GM19025 (cell line): Measurements from ENCODE around the gene FCAR.
"Not testable (repeated sequence)": the region's sequence is repeated elsewhere in the genome, so short reads cannot be mapped to it uniquely, and the experiment has no call there.

ENCODE experiments used
- ATAC-seq: cut with Tn5 transposase; IDR thresholded peaks from one replicate; pipeline ENCODE4 v1.9.1; 2021; ENCODE audit warnings: mild to moderate bottlenecking, low read depth, moderate library complexity; ENCODE audit not compliant: unreplicated experiment

The FCAR gene

DNA sequence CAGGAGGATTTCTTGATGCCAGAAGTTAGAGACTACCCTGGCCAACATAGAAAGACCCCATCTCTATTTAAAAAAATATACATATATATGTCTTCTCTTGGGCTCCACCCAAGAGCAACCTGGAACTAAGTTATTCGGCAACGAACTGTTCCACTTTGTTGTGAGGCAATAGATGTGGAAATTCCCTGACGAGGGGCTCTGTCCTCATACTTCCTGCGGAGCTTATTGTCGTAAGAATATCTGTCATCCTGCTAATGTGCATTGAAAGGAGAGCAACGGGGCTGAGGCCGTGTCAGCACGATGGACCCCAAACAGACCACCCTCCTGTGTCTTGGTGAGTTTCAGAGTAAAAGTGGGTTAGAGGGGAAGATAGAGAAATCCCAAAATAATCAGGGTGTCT, at the start of gene FCAR:
TSS of gene FCAR (plus strand) at position 246 of the 400 bp plus-strand sequence. CDS start at position 301, 55 bp downstream.
- ATAC-seq = no peak

DNA sequence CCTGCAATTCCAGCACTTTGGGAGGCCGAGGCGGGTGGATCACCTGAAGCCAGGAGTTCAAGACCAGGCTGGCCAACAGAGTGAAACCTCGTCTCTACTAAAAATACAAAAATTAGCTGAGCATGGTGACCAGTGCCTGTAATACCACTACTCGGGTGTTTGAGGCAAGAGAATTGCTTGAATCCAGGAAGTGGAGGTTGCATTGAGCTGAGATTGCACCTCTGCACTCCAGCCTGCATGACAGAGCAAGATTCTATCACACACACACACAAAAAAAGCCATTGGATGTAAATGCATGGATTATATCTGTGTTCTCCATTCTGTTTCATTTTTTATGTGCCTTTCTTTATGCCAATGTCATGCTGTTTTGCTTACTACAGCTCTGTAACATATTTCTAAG, 49.6 kb upstream of the FCAR start:
- not testable (repeated sequence) for ATAC-seq

DNA sequence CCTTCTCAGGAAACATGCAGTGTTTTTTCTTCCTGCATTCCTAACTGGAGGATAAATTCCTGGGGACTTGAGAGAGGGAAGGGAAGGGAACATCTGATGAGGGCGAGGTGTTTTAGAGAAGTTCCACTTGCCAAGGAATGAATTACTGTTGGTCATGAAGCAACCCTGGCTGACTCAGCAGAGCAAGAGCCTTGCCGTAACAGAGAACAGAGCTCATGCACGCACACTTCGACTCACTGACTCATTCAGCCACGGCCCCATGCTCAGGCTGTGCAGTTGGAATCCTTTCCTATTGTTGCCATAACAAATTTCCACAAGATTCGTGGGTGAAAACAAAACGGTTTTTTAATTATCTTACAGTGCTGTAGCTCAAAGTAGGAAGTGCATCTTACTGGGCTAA, 48.7 kb upstream of the FCAR start:
- ATAC-seq = not testable (repeated sequence)

DNA sequence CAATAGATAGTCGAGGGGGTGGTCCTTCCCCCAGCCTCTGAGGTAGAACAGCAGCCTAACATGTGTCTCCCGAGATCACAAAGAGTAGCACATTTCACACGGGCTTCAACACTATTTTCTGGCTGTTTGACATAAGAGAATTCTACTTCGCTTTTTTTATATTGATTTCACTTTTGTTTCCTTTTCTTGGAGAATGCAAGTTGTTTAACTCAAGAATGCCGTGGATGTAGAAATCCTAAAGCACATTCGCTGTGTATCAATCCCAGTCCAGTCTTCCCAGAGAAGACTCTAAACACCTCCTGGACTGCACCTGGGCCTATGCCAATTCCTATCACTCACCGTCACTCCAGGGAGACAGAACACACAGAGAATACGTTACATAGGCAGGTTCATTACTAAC, 46.0 kb upstream of the FCAR start:
- ATAC-seq = not testable (repeated sequence)

DNA sequence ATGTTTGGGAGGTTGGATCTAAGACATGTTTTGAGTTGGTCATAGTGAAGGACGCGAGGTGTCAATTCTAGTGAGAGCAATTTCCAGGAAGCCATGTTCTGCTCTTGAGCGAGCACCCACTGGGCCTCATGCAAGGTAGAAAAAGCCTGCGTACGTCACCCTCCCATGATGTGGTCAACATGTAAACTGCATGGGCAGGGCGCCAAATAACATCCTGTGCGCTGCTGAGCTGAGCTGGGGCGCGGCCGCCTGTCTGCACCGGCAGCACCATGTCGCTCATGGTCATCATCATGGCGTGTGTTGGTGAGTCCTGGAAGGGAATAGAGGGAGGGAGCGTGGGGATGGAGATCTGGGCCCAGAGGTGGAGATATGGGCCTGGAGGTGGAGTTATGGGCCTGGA, 41.5 kb upstream of the FCAR start, which contains the start of gene KIR2DS4:
TSS of gene KIR2DS4 (plus strand) at position 181 of the 400 bp plus-strand sequence.
- not testable (repeated sequence) for ATAC-seq

DNA sequence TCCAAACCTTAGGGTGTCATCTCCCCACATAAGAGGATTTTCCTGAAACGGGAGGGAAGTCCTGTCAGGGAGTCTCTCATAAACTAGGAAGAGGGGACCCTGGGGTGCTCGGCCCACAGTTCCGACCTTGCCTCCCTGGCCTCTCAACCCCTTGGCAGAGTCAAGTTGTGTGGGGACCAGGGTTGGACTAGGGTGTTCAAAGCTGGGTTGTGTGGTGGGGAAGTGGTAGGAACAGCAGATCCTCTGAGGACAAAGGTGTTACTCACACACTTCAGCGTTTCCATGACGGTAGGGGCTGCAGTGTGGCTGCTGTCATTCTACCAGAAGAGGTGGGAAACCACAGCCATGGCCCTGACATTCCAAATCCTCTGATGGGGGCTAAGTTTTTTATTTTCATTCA, 38.9 kb upstream of the FCAR start:
- ATAC-seq = not testable (repeated sequence)

DNA sequence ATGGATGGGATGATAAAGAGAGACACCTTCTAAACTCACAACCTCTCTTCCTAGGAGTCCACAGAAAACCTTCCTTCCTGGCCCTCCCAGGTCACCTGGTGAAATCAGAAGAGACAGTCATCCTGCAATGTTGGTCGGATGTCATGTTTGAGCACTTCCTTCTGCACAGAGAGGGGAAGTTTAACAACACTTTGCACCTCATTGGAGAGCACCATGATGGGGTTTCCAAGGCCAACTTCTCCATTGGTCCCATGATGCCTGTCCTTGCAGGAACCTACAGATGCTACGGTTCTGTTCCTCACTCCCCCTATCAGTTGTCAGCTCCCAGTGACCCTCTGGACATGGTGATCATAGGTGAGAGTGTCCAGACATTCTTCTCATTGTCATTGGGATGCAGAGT, 36.5 kb upstream of the FCAR start:
- ATAC-seq = not testable (repeated sequence)

DNA sequence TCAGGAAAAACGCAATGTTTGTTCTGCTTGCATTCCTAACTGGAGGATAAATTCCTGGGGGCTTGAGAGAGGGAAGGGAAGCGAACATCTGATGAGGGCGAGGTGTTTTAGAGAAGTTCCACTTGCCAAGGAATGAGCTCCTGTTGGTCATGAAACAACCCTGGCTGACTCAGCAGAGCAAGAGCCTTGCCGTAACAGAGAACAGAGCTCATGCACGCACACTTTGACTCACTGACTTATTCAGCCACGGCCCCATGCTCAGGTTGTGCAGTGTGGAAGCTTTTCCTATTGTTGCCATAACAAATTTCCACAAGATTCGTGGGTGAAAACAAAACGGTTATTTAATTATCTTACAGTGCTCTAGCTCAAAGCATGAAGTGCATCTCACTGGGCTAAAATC, 30.9 kb upstream of the FCAR start:
- ATAC-seq = not testable (repeated sequence)

DNA sequence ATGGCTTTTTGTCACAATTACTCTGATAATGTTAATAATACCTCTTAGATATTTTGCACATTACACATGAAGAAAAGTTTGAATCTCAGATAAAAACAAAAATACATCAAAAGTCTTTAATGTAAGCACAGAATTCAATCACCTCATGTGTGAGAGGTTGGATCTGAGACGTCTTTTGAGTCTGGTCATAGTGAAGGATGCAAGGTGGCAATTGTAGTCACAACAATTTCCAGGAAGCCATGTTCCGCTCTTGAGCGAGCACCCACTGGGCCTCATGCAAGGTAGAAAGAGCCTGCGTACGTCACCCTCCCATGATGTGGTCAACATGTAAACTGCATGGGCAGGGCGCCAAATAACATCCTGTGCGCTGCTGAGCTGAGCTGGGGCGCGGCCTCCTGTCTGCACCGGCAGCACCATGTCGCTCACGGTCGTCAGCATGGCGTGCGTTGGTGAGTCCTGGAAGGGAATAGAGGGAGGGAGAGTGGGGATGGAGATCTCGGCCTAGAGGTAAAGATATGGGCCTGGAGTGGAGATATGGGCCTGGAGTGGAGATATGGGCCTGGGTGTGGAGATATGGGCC, 23.9 kb upstream of the FCAR start, which contains the start of gene KIR3DL2:
TSS of gene KIR3DL2 (plus strand) at position 383 of the 580 bp plus-strand sequence. CDS start at position 416, 33 bp downstream.
- ATAC-seq = not testable (repeated sequence)

DNA sequence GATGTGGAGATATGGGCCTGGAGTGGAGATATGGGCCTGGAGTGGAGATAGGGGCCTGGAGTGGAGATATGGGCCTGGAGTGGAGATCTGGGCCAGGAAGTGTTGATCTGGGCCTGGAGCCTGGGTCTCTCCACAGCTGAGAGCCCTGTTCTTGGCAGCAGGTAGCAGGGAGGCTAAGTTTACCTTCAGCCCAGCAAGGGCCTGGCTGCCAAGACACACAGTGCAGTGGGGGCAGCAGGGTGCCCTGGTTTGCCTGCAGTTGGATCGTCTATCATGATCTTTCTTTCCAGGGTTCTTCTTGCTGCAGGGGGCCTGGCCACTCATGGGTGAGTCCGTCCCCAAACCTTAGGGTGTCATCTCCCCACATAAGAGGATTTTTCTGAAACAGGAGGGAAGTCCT, 23.1 kb upstream of the FCAR start:
- no peak for ATAC-seq

DNA sequence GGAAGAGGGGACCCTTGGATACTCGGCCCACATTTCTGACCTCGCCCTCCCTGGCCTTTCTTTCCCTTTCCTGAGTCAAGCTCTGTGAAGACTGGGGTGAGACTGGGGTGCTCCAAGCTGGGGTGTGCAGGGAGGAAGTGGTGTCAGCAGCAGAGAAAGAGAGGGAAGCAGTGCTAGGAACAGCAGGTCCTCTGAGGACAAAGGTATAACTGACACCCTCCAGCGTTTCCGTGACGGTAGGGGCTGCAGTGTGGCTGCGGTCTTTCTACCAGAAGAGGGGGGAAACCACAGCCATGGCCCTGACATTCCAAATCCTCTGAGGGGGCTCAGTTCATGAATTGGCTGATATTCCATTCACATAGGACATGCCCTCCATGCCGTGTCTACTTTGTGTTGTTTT, 22.7 kb upstream of the FCAR start:
- ATAC-seq = no peak

DNA sequence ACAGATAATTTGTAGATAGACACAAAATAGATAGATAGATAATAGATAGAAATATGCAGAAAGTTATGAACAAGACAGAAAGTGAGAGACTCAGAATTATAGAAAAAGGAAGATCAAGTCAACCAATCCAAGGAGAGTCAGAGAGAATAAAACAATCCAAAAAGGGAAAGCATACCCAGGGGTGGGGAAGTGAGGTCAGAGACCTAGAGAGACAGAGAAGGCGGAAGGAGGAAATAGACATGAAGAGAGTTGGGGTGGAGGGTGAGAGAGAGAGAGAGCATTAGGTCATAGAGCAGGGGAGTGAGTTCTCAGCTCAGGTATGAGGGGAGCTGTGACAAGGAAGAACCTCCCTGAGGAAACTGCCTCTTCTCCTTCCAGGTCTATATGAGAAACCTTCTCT, 18.8 kb upstream of the FCAR start:
- ATAC-seq = not testable (repeated sequence)

DNA sequence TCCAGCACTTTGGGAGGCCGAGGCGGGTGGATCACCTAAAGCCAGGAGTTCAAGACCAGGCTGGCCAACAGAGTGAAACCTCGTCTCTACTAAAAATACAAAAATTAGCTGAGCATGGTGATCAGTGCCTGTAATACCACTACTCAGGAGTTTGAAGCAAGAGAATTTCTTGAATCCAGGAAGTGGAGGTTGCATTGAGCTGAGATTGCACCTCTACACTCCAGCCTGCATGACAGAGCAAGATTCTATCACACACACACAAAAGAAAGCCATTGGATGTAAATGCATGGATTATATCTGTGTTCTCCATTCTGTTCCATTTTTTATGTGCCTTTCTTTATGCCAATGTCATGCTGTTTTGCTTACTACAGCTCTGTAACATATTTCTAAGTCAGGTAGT, 15.6 kb upstream of the FCAR start:
- ATAC-seq = not testable (repeated sequence)

DNA sequence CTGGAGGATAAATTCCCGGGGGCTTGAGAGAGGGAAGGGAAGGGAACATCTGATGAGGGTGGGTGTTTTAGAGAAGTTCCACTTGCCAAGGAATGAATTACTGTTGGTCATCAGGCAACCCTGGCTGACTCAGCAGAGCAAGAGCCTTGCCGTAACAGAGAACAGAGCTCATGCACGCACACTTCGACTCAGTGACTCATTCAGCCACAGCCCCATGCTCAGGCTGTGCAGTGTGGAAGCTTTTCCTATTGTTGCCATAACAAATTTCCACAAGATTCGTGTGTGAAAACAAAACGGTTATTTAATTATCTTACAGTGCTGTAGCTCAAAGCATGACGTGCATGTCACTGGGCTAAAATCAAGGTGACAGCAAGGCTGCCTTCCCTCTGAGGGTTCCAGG, 14.6 kb upstream of the FCAR start:
- ATAC-seq = not testable (repeated sequence)

DNA sequence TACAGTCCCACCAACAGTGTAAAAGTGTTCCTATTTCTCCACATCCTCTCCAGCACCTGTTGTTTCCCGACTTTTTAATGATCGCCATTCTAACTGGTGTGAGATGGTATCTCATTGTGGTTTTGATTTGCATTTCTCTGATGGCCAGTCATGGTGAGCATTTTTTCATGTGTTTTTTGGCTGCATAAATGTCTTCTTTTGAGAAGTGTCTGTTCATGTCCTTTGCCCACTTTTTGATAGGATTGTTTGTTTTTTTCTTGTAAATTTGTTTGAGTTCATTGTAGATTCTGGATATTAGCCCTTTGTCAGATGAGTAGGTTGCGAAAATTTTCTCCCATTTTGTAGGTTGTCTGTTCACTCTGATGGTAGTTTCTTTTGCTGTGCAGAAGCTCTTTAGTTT, 10.6 kb upstream of the FCAR start:
- ATAC-seq = not testable (repeated sequence)

DNA sequence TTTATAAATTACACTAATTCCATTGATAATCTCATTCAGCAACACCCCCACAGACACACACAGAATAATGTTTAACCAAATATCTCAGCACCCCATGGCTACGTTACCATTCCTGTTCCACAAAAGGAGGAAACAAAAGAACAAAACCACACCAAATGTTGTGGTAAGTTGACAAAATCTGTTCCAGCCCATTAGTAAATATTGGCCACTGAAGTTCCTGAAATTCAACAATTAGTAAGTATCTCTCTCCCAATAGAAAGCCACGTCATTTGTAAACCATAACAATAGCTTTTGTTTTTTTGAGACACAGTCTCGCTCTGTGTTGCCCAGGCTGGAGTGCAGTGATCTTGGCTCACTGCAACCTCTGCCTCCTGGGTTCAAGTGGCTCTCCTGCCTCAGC, 2.3 kb upstream of the FCAR start:
- ATAC-seq = no peak

DNA sequence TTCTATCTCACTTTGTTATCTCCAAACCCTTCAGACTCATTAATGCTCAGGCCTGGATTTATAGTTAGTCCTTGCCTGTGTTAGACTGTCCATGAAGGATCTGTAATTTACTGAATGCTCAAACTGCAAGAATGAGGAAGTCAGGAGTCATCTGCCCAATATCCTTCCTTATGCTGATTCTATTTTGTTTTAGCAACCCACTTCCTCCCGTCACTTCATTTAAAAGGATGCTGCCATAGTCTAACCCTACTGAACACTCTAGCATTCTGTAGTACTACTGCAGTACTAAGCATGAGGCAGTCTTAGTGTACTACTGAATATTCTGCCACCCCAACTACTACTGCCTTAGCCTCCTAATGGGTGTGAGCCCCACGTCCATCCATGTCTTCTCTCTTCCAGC, 1.5 kb downstream of the FCAR start:
- no peak for ATAC-seq

DNA sequence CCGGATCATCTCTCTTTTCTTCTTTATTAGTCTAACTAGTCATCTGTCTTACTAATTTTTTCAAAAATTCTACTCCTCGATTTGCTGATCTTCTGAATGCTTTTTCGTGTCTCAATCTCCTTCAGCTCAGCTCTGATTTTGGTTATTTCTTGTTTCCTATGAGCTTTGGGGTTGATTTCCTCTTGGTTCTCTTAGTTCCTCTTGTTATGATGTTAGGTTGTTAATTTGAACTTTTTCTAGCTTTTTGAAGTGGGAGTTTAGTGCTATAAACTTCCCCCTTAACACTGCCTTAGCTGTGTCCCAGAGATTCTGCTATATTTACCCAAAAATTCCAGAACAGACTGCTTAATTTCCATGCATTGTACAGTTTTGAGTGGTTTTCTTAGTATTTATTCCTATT, 3.4 kb downstream of the FCAR start:
- ATAC-seq = no peak

DNA sequence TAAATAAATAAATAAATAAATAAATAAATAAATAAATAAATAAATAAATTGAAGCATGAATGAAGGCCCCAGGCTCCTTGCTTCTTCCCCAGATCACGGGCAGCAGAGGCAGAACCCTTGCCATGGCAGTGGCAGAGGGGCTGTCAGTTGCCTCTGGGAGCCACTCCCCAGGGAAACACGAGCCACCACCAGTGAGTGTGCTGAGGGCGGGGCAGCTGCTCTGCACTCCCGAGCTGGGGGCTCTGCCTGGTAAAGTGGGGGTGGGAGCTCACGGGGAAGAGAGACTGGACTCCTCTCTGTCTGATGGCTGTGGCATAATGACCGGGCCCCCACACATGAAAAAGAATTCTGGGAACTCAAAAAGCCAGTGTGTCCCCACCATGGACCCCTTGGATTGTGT, 7.8 kb downstream of the FCAR start:
- ATAC-seq = no peak

DNA sequence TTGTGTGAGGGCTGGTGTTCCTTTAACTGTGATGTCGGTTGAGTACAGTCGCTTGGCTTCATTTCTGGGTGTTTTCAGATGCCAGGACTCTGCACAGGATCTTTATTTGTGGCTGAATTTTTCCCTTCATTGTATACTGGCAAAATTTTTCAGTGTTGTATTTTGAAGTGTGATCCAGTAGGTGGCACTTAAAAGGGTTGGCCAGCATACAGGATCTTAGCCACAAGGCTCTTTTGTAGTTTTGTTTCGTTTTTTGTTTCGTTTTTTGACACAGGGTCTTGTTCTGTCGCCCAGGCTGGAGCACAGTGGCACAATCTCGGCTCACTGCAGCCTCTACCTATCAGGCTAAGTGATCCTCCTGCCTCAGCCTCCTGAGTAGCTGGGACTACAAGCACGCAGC, 8.7 kb downstream of the FCAR start:
- no peak for ATAC-seq

DNA sequence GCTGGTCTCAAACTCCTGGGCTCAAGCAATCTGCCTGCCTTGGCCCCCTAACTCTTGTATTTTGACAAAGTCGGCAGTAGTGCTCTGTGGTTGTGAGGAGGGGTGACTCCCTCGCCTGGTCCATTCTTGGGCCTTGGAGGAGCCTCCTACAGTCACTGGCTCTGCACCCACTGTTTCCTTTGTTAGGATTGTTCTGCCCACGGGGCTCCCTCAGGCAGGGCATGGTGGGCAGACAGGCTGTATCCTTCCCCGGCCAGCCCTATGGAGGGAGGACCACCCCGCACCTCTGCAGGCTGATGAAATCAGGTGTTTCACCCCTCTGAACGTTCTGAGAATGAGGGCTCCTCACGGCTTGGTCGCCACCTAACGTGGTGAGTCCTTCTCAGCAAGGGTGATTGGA, 9.2 kb downstream of the FCAR start:
- no peak for ATAC-seq

DNA sequence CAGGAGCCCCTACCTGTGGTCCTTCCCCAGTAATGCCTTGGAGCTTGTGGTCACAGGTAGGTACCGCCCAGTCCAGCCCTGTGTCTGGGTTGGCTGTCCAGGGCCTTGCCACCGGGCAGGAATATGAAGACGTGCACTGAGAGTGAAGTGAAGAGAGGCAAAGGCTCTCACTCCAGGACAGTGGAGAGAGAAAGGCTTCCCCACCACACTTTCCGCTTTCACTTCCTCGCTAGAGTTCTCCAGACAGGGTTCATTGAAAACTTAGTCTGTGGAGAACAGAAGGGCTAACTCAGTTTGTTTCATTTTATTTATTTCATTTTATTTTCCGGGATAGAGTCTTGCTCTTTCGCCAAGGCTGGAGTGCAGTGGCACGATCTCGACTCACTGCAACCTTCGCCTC, 14.2 kb downstream of the FCAR start:
- no peak for ATAC-seq

DNA sequence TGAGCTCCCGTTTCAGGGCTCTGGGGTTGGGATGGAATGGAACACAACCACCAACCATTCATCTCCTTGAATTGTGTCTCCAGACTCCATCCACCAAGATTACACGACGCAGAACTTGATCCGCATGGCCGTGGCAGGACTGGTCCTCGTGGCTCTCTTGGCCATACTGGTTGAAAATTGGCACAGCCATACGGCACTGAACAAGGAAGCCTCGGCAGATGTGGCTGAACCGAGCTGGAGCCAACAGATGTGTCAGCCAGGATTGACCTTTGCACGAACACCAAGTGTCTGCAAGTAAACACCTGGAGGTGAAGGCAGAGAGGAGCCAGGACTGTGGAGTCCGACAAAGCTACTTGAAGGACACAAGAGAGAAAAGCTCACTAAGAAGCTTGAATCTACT, 15.5 kb downstream of the FCAR start:
- no peak for ATAC-seq
